HepG2 (cell line): ENCODE results near the gene LAMA5. TPM values are rescaled to one million over a fixed set of nuclear protein-coding genes. Genes with fewer than 3 reads are reported as not detected.

ENCODE experiments used
- FOXA1 ChIP-seq, 2 experiments: fragments of 450-650 bp in 1 of 2; sonication (generic) in 1 of 2; formaldehyde crosslinking in 1 of 2; IDR thresholded peaks; 2 replicates each; pipeline versions ENCODE4 v1.4.0 to v1.6.1; 2016 to 2020; ENCODE audit warnings: missing genetic modification reagents in 1 of 2
- IKZF4 ChIP-seq: sonication (generic); formaldehyde crosslinking; IDR thresholded peaks from 2 replicates; pipeline ENCODE4 v1.5.1; 2020; ENCODE audit warnings: borderline replicate concordance, mild to moderate bottlenecking, low read depth, missing genetic modification reagents; ENCODE audit errors: not compliant biosample characterization
- JUN ChIP-seq: sonication (generic); formaldehyde crosslinking; IDR thresholded peaks from 2 replicates; pipeline ENCODE4 v1.4.0; 2020; ENCODE audit warnings: mild to moderate bottlenecking, missing genetic modification reagents
- KDM2A ChIP-seq: sonication (generic); formaldehyde crosslinking; IDR thresholded peaks from 2 replicates; pipeline ENCODE4 v1.4.0; 2020; ENCODE audit warnings: low read depth, missing genetic modification reagents, borderline replicate concordance
- KLF6 ChIP-seq: IDR thresholded peaks from 2 replicates; pipeline ENCODE4 v1.8.0; 2016; ENCODE audit warnings: missing biosample characterization, missing genetic modification reagents
- MYC ChIP-seq: sonication (generic); formaldehyde crosslinking; IDR thresholded peaks from 2 replicates; pipeline ENCODE4 v1.9.0; 2021; ENCODE audit warnings: missing genetic modification reagents, borderline replicate concordance
- NONO ChIP-seq, 2 experiments: fragments of 450-650 bp in 1 of 2; sonication (generic) in 1 of 2; formaldehyde crosslinking in 1 of 2; IDR thresholded peaks in 1 of 2; conservative IDR thresholded peaks in 1 of 2; 2 replicates each; pipeline versions ENCODE4 v1.6.1 to v1.8.0; 2017 to 2022; ENCODE audit warnings: mild to moderate bottlenecking in 1 of 2, missing genetic modification reagents in 1 of 2, moderate library complexity in 1 of 2
- SMC3 ChIP-seq: IDR thresholded peaks from 2 replicates; pipeline ENCODE4 v1.6.1; 2011; ENCODE audit warnings: low read length, improper control_type of control experiment
- TBL1XR1 ChIP-seq: fragments of 150-350 bp; IDR thresholded peaks from 2 replicates; pipeline ENCODE4 v1.6.1; 2014; ENCODE audit warnings: borderline replicate concordance, low read length; ENCODE audit not compliant: partially characterized antibody
- TOE1 ChIP-seq: sonication (generic); formaldehyde crosslinking; IDR thresholded peaks from 2 replicates; pipeline ENCODE4 v1.4.0; 2020; ENCODE audit warnings: mild to moderate bottlenecking, missing genetic modification reagents
- ZBTB7A ChIP-seq: sonication (generic); formaldehyde crosslinking; IDR thresholded peaks from 2 replicates; pipeline ENCODE4 v1.8.0; 2022; ENCODE audit warnings: mild to moderate bottlenecking, missing genetic modification reagents
- ZFP41 ChIP-seq: sonication (generic); formaldehyde crosslinking; IDR thresholded peaks from 2 replicates; pipeline ENCODE4 v1.4.0; 2020; ENCODE audit warnings: mild to moderate bottlenecking, missing genetic modification reagents, borderline replicate concordance
- ZNF556 ChIP-seq: sonication (generic); formaldehyde crosslinking; IDR thresholded peaks from 2 replicates; pipeline ENCODE4 v1.4.0; 2020; ENCODE audit warnings: mild to moderate bottlenecking, missing genetic modification reagents, borderline replicate concordance
- polyA plus RNA-seq, 8 experiments: library from polyadenylated mRNA; depleted of rRNA in 3 of 8; stranded (reverse) in 7 of 8; unstranded in 1 of 8; fragments of >200 nt; fragmentation: Illumina TruSeq in 4 of 8; extraction: Trizol in 4 of 8; gene quantifications; 2 replicates each; pipeline versions ENCODE4 v1.2.1 to v1.2.3, GENCODE V29; 2011 to 2016; ENCODE audit warnings: low read depth in 4 of 8, missing spikeins in 1 of 8, mixed read lengths in 1 of 8; ENCODE audit not compliant: insufficient read depth in 1 of 8
- total RNA-seq, 5 experiments: library from RNA; depleted of rRNA; stranded (reverse); fragments of >200 nt; fragmentation: Illumina TruSeq; extraction: Trizol; gene quantifications; 2 replicates each; pipeline ENCODE4 v1.2.3, GENCODE V29; 2016; ENCODE audit warnings: low read depth in 1 of 5
- TF ChIP-seq, protein P1 (sequence below): sonication (generic); formaldehyde crosslinking; IDR thresholded peaks from 2 replicates; pipeline ENCODE4 v1.4.0; 2020; ENCODE audit warnings: missing genetic modification reagents, borderline replicate concordance
- TF ChIP-seq, protein P2 (sequence below): sonication (generic); formaldehyde crosslinking; IDR thresholded peaks from 2 replicates; pipeline ENCODE4 v1.5.0; 2020; ENCODE audit warnings: missing genetic modification reagents
- TF ChIP-seq, protein P3 (sequence below): sonication (generic); formaldehyde crosslinking; IDR thresholded peaks from 2 replicates; pipeline ENCODE4 v1.4.0; 2020; ENCODE audit warnings: missing genetic modification reagents
- TF ChIP-seq, protein P4 (sequence below): sonication (generic); formaldehyde crosslinking; IDR thresholded peaks from 2 replicates; pipeline ENCODE4 v1.8.1; 2023; ENCODE audit warnings: mild to moderate bottlenecking, missing genetic modification reagents, borderline replicate concordance
- TF ChIP-seq, protein P5 (sequence below): sonication (generic); formaldehyde crosslinking; IDR thresholded peaks from 2 replicates; pipeline ENCODE4 v1.8.1; 2022; ENCODE audit warnings: mild to moderate bottlenecking, missing genetic modification reagents
- TF ChIP-seq, protein P6 (sequence below): IDR thresholded peaks from 2 replicates; pipeline ENCODE4 v1.4.0; 2020; ENCODE audit warnings: mild to moderate bottlenecking, missing genetic modification reagents

Gene LAMA5
- total and polyA plus RNA-seq, 2 of the 13 experiments (the other 11 are each of a cell fraction or from before 2014, with no cell fraction given): 21.0 to 44.7 TPM

DNA sequence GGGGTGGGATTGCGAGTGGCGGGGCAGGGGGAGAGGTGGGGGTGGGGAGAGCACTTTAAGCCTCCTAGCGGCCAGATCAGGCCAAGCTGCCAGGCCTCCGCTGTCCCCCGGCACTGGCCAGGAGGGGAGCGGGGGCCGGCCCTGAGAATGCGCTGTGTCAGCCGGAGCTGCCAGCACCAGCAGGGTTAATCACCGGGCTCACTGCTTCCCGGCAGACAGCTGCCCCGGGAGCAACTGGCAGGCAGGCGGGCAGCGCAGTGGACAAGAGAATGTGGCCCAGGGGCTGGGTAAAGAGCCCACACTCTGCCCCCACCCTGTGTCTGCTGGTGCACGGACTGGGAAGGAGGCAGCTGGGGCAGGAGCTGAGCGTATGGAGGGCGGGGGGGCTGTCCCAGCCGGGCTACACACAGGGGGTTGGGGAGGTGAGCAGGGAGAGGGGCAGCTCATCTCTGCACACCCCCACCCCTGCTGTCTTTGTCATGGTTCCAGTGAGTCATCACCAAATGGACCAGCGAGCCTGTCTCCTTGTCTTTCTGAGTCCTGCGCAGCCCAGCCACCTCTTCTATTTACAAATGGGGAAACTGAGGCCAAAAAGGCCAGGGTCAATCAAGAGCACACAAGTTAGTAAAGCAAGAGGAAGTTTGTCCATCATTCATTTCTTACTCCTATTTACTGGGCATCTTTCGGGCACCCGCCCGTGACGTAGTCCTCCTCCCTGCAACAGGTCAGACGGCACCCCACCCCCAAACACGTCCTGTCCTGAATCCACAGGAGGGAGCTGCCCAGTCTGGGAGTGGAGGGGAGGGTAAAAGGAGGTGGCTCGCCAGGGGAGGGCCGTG is 2.1 kb upstream of the LAMA5 start (continued):
- TF ChIP-seq MYC (CRISPR knock-in tag): no peak; the same call in 1 of the 2 replicates
- peak; percentile 44 for TF ChIP-seq IKZF4
- TF ChIP-seq, protein P1, sequence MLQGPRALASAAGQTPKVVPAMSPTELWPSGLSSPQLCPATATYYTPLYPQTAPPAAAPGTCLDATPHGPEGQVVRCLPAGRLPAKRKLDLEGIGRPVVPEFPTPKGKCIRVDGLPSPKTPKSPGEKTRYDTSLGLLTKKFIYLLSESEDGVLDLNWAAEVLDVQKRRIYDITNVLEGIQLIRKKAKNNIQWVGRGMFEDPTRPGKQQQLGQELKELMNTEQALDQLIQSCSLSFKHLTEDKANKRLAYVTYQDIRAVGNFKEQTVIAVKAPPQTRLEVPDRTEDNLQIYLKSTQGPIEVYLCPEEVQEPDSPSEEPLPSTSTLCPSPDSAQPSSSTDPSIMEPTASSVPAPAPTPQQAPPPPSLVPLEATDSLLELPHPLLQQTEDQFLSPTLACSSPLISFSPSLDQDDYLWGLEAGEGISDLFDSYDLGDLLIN: no peak; the same call in 1 of the 2 replicates
- TF ChIP-seq ZBTB7A: no peak; the same call in 1 of the 2 replicates
- TF ChIP-seq NONO (IDR thresholded peaks at IDR 0.05): no peak
- peak; percentile 60; the same call in 1 of the 2 replicates for TF ChIP-seq NONO (CRISPR knock-in tag; conservative IDR thresholded peaks at IDR 0.05)
- TF ChIP-seq JUN (CRISPR knock-in tag): no peak; the same call in 1 of the 2 replicates
- TF ChIP-seq, protein P2, sequence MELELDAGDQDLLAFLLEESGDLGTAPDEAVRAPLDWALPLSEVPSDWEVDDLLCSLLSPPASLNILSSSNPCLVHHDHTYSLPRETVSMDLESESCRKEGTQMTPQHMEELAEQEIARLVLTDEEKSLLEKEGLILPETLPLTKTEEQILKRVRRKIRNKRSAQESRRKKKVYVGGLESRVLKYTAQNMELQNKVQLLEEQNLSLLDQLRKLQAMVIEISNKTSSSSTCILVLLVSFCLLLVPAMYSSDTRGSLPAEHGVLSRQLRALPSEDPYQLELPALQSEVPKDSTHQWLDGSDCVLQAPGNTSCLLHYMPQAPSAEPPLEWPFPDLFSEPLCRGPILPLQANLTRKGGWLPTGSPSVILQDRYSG: 0 out of 2 replicates have a peak, but pooled peaks have one; percentile 40
- TF ChIP-seq SMC3: no peak; the same call in 1 of the 2 replicates
- peak; percentile 9 for TF ChIP-seq TBL1XR1
- TF ChIP-seq, protein P3, sequence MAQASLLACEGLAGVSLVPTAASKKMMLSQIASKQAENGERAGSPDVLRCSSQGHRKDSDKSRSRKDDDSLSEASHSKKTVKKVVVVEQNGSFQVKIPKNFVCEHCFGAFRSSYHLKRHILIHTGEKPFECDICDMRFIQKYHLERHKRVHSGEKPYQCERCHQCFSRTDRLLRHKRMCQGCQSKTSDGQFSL (CRISPR knock-in tag): peak; percentile 77; the same call in 1 of the 2 replicates
- TF ChIP-seq KLF6 (CRISPR knock-in tag): no peak
- TF ChIP-seq, protein P4, sequence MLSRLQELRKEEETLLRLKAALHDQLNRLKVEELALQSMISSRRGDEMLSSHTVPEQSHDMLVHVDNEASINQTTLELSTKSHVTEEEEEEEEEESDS (CRISPR knock-in tag): no peak
- peak; percentile 43 for TF ChIP-seq KDM2A (CRISPR knock-in tag)
- TF ChIP-seq FOXA1 (IDR thresholded peaks at IDR 0.05): no peak
- 0 out of 2 replicates have a peak, but pooled peaks have one; percentile 24 for TF ChIP-seq FOXA1 (CRISPR knock-in tag; IDR thresholded peaks at IDR 0.05)
- TF ChIP-seq, protein P5, sequence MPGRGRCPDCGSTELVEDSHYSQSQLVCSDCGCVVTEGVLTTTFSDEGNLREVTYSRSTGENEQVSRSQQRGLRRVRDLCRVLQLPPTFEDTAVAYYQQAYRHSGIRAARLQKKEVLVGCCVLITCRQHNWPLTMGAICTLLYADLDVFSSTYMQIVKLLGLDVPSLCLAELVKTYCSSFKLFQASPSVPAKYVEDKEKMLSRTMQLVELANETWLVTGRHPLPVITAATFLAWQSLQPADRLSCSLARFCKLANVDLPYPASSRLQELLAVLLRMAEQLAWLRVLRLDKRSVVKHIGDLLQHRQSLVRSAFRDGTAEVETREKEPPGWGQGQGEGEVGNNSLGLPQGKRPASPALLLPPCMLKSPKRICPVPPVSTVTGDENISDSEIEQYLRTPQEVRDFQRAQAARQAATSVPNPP (CRISPR knock-in tag): no peak
- TF ChIP-seq, protein P6, sequence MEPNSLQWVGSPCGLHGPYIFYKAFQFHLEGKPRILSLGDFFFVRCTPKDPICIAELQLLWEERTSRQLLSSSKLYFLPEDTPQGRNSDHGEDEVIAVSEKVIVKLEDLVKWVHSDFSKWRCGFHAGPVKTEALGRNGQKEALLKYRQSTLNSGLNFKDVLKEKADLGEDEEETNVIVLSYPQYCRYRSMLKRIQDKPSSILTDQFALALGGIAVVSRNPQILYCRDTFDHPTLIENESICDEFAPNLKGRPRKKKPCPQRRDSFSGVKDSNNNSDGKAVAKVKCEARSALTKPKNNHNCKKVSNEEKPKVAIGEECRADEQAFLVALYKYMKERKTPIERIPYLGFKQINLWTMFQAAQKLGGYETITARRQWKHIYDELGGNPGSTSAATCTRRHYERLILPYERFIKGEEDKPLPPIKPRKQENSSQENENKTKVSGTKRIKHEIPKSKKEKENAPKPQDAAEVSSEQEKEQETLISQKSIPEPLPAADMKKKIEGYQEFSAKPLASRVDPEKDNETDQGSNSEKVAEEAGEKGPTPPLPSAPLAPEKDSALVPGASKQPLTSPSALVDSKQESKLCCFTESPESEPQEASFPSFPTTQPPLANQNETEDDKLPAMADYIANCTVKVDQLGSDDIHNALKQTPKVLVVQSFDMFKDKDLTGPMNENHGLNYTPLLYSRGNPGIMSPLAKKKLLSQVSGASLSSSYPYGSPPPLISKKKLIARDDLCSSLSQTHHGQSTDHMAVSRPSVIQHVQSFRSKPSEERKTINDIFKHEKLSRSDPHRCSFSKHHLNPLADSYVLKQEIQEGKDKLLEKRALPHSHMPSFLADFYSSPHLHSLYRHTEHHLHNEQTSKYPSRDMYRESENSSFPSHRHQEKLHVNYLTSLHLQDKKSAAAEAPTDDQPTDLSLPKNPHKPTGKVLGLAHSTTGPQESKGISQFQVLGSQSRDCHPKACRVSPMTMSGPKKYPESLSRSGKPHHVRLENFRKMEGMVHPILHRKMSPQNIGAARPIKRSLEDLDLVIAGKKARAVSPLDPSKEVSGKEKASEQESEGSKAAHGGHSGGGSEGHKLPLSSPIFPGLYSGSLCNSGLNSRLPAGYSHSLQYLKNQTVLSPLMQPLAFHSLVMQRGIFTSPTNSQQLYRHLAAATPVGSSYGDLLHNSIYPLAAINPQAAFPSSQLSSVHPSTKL (CRISPR knock-in tag): no peak; the same call in 1 of the 2 replicates
- no peak for TF ChIP-seq ZFP41 (CRISPR knock-in tag)
- no peak; the same call in 1 of the 2 replicates for TF ChIP-seq TOE1 (CRISPR knock-in tag)
- TF ChIP-seq ZNF556 (CRISPR knock-in tag): no peak
